Activated CD8-positive, alpha-beta memory T cell treated with anti-CD3 and anti-CD28 coated beads, Interleukin-2, amount 50 U/mL, for 24 hours (primary cell): ENCODE results near the gene P2RX4.
"Not testable (repeated sequence)": the region's sequence is repeated elsewhere in the genome, so short reads cannot be mapped to it uniquely, and the experiment has no call there.

Experiments used
- DNase-seq: peaks from one replicate; pipeline ENCODE4 v3.0.0-alpha.2; 2020; ENCODE audit errors: extremely low read depth

P2RX4 gene

DNA sequence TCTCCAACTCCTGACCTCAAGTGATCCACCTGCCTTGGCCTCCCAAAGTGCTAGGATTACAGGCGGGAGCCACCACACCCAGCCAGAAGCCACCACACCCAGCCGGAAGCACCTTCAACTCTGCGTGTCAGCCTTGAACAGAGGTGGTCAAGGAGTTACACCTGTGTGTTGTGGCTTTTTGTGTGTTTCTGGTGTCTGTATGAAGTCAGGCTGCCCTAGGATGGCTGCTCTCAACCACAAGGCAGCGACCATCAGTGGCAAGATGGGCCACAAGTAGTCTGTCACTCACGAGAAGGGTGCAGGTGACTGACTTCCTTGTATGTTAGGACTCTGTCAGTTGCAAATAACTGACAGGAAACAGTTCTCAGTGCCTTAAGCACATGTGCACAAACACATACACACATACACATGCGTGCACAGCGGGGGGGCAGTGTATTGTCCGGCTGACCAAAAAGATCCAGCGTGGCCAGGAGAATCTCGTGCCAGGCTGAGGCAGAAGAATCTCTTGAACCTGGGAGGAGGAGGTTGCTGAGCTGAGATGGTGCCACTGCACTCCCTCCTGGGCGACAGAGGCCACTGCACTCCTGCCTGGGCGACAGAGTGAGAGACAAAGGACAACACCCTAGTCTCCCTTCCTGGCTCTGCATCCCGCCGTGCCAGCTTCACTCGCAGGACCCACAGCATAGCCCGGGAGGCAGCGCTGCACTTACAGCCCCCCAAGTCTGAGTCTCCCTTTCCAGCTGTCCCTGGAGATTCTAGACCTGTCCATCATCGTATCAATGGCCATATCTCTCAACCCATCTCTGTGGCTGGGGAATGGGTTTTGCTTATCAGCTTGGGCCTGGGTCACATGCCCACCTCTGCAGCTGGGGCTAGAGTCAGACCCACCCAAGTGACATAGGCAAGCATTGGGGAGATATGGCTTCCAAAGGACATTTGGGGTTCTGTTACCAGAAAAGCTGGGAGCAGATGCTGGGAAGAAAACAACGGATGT lies 13.7 kb downstream of the P2RX4 start:
- no peak for DNase-seq

DNA sequence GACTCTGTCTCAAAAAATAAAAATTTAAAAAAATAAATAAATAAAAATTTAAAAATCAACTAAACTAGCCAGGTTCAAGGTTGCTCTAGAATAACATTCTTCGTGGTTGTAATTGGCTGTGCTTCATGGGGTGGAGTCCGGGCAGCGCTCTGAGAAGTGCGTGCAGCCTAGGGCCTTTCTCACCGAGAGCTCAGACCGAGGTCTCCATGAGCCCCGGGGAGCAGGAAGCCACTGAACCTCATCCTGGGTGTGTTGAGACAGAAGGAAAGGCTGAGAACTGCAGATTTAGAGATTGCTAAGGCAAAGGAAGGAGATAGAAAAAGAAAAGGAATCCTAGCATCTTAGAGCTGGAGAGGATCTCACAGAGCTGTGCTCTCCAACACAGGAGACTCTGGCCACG lies 14.7 kb downstream of the P2RX4 start:
- no peak for DNase-seq

DNA sequence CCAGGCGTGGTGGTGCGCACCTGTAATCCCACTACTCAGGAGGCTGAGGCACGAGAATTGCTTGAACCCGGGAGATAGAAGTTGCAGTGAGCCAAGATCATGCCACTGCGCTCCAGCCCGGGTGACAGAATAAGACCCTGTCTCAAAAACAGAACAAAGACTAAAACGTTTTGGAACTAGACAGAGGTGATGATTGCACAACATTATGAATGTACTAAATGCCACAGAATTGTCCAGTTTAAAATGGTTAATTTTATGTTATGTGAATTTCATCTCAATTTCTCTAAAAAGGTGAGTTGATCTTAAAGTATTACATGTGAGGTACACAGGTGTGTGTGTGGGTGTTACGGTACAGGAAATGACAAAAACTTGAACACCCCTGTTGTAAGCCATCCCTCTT lies 16.5 kb downstream of the P2RX4 start:
- no peak for DNase-seq

- not testable (repeated sequence) for DNase-seq
Observed at GRCh38 chr12:121226871-121227270, 16.9 kb downstream of the P2RX4 start.

- no peak for DNase-seq
Observed at GRCh38 chr12:121227294-121227693, 17.4 kb downstream of the P2RX4 start.

DNA sequence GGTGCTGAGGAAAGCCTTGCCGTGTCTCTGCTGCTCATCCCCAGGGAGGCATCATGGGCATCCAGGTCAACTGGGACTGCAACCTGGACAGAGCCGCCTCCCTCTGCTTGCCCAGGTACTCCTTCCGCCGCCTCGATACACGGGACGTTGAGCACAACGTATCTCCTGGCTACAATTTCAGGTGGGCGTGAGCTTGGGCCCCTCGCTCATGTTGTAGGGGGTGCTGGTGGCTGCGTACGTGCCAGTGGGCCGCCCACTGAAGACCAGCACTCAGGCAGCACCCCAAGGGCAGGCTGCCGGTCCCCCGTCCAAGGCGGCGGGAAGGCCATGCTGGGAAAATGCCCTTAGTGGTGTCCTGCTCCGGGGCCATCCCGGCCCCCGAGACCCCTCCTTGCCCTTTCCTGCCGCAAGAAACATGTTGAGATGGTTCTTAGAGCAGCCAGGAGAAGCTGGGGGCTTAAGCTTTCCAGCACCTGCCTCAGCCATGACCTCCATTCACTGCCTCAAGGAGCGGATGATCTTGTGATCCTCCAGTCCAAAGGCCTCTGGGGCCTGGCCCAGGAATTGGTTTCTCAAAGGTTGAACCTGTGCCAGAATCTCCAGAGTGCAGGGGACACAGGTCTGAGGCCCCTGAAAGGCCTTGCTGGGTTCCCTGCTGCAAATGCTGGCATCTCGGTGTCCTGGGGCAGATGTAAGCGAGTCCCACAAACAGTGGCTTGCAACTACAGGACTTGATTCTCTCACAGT lies 19.2 kb downstream of the P2RX4 start:
- DNase-seq: no peak

GRCh38 chr12:121229826-121230537 lies 20.1 kb downstream of the P2RX4 start:
- not testable (repeated sequence) for DNase-seq

- DNase-seq: no peak
Observed at GRCh38 chr12:121230538-121230907, 20.6 kb downstream of the P2RX4 start.

- no peak for DNase-seq
Observed at GRCh38 chr12:121232163-121232562, 22.2 kb downstream of the P2RX4 start.

DNA sequence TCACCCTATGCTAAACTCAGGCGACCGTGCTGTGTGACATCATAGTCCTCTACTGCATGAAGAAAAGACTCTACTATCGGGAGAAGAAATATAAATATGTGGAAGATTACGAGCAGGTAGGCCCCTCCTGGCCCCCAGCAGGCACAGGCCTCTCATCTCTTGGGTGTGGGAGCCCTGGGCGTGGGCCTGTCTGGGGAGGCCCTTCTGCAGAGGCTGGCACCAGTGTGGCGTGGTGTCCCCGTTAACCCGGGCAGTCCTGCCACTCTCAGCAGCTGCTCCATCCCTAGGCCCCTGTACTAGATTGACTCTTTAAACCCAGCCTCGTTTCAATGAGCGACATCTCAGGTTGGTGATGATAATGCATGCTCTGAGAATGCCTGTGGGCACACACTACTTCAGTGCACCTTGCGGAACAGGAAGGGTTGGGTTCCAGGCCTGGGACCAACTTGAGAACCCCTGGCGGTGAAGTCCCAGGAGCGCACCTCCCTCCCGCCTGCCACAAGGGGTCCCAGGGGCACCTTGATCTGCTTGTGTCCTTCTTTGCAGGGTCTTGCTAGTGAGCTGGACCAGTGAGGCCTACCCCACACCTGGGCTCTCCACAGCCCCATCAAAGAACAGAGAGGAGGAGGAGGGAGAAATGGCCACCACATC lies 23.2 kb downstream of the P2RX4 start:
- no peak for DNase-seq

DNA sequence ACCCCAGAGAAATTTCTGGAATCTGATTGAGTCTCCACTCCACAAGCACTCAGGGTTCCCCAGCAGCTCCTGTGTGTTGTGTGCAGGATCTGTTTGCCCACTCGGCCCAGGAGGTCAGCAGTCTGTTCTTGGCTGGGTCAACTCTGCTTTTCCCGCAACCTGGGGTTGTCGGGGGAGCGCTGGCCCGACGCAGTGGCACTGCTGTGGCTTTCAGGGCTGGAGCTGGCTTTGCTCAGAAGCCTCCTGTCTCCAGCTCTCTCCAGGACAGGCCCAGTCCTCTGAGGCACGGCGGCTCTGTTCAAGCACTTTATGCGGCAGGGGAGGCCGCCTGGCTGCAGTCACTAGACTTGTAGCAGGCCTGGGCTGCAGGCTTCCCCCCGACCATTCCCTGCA lies 23.7 kb downstream of the P2RX4 start:
- no peak for DNase-seq

DNA sequence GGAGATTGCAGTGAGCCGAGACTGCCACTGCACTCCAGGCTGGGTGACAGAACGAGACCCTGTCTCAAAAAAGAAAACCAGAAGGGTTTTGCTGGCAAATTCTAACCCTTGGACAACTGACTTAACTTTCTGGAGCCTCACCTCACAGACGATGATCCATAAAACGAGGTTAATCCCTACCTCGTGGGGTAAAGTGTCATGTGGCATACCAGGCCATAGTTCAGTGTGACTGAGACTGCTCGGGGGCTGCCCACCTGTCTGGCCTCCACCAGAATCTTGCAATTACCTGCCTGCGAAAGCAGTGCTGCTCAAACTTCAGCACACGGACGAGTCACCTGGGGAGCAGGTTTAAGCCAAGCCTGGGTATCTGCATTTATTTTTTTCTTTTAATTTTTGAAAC lies 26.8 kb downstream of the P2RX4 start:
- no peak for DNase-seq

DNA sequence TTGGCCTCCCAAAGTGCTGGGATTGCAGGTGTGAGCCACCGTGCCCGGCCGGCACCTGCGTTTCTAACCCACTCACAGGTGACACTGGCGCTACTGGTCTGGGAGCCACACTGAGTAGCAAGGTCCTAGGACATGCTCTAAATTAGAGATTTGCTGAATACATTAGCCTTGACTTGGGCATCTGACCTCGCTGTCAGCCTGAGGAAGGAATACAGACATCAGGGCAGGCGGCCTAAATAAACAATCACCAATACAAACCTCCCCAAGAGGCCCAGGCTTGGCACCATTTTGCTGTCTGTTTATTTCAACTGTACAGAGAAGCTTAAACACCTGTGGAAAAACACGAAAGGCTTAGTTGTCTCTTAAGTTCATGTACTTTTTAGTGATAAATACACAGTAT lies 27.5 kb downstream of the P2RX4 start:
- DNase-seq: no peak

GRCh38 chr12:121238086-121238485 lies 28.2 kb downstream of the P2RX4 start:
- no peak for DNase-seq

DNA sequence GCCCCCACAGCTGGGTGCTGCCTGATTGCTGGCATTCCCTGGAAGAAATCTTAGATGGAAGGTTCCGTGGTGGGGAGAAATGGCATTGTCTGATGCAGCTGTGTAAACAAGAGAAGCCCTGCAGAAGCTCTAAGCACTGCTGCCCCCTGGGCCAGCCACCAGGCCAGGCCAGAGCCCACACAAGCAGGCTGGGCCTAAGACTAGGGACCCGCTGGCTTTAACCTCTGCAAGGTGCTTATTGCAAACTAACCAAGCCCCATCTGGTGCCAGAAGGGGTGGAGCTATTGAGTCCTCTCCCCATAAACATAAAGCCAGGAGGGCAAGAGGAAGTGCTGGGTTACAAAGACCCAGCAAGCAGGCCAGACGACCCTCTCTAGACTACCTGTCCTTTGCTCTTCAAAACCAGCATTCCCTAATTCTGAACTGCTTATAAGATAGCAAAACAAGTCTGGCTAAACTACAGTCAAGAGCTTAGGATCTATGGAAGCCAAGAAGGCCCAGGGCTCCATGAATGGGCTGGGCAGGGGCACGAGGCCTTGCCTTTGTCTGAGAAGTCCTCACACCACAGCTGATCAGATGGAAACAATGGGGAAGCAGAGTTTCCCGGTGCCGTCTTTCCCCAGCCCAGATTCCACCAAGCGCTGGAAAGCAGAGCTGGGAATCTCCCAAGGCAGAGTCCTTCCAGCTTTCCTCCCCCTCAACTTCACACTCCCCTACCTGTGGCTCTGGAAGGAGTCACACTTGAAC lies 28.8 kb downstream of the P2RX4 start:
- DNase-seq: no peak

DNA sequence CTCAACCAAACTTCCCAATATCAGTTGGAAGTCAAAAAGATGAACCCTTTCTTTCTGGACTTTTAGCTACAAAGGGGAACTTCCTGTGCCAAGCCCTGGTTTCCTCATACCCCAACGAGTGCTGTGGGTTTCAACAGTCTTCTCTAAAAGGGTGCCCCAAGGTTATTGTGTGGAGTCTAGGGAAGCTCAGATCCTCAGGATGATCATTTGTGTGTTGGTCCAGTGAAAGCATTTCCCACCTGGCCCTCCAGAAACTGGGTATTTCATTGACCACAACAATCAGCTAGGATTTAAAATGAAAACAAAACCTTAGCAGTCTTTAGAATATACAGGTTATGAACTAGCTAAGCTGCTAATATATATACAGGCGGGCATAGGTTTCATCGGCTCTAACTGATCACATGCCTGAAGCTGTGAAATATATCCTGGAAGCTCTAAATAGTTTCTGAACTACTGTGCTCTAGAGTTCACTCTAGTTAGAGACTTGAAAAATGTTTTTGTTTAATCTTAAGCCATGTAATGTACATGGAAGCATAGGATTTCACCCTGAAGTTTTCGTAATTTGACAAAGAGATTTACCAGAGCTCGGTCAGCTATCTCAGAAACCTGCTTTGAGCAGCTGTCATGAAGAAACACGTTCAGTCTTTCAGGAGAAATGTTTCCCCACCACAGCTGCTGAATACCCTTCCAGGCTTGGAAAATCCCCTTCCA lies 29.6 kb downstream of the P2RX4 start:
- no peak for DNase-seq

DNA sequence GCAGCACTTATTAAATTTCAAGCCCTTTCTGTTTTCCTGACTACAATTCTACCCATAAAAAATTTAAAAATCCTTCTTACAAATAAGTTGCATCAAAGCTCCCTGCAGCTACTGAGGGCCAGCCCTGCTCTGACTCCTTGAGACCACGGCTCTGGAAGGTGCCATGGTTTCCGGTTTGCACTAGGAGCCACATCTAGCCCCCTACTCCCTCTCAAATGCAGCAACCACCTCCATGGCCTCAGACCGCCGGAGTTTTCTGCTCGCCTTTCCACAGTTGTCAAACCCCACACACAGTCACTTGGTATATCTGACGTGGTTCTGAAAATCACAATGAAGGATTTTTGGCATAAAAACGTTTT lies 30.1 kb downstream of the P2RX4 start:
- no peak for DNase-seq

DNA sequence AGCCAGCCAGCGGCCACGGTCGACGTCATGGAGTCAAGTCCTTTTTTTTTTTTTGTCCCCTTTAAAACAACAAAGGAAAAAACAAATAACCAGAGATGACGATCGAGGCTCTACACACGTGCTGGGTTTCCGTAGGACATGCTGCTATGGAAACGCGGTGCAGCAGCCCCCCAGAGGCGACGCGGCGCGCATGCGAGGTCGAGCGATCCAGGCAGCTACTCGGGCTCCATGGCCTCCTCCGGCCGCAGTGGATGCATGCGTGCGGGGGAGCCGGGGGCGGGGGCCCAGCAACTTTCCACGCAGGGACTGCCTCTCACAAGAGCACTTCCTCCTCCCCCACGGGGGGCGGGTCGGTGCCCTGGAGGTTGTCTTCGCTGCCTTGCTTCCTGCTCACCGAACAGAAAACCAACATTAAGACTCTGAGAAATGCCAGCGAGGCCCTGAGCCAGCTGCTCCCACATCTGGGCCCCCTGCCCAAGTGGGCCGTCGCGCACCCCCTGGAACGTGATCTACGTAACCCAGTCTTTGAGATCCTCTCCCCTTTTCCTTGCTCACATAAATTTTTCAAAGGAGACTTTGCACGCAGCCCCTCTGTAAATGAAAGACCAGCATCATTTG lies 30.7 kb downstream of the P2RX4 start:
- DNase-seq: peak; percentile 54

GRCh38 chr12:121241156-121241970 lies 31.4 kb downstream of the P2RX4 start:
- DNase-seq: no peak
